ENCODE results near the gene C1orf159.

GRCh38 chr1:1069056-1069710 lies 46.7 kb downstream of the C1orf159 start:
- TF ChIP-seq ZNF169 (tag by site-specific recombination; IDR thresholded peaks at IDR 0.05) = no peak
- no peak for TF ChIP-seq ZNF140 (tag by site-specific recombination; IDR thresholded peaks at IDR 0.05)
- no peak for TF ChIP-seq MYNN (tag by site-specific recombination; IDR thresholded peaks at IDR 0.05; ENCODE audit: borderline replicate concordance)
- no peak for TF ChIP-seq ZNF138 (tag by site-specific recombination; IDR thresholded peaks at IDR 0.05; ENCODE audit: borderline replicate concordance)
